Neural progenitor cell (in vitro differentiated cells): ENCODE measurements around the gene SLC30A2. TPM values are rescaled to one million over a fixed set of nuclear protein-coding genes. Genes with fewer than 3 reads are reported as not detected.

Source experiments
- DNase-seq: peaks from one replicate; pipeline ENCODE4 v3.0.0-alpha.2; 2016; ENCODE audit warnings: low spot score
- H2AFZ ChIP-seq: fragments of 200-600 bp; sonication (generic); replicated peaks from 2 replicates; pipeline ENCODE4 v1.6.1; 2016; ENCODE audit warnings: antibody characterized with exemption
- H3F3A ChIP-seq: fragments of 200-600 bp; sonication (generic); 2 replicates; pipeline ENCODE4 v1.6.1; 2016; ENCODE audit warnings: antibody characterized with exemption, low read depth
- H3K27ac ChIP-seq: fragments of 200-600 bp; sonication (generic); 2 replicates; pipeline ENCODE4 v1.5.1; 2016; ENCODE audit warnings: mild to moderate bottlenecking
- H3K27me3 ChIP-seq: fragments of 200-600 bp; sonication (generic); 2 replicates; pipeline ENCODE4 v1.6.1; 2016; ENCODE audit warnings: mild to moderate bottlenecking, moderate library complexity
- H3K36me3 ChIP-seq: fragments of 200-600 bp; sonication (generic); 2 replicates; pipeline ENCODE4 v1.5.1; 2016
- H3K4me1 ChIP-seq: fragments of 200-600 bp; sonication (generic); 2 replicates; pipeline ENCODE4 v1.6.1; 2016; ENCODE audit warnings: mixed run types
- H3K4me2 ChIP-seq: fragments of 200-600 bp; sonication (generic); 2 replicates; pipeline ENCODE4 v1.6.1; 2016
- H3K4me3 ChIP-seq: fragments of 200-600 bp; sonication (generic); 2 replicates; pipeline ENCODE4 v1.5.1; 2016
- H3K79me2 ChIP-seq: fragments of 200-600 bp; sonication (generic); 2 replicates; pipeline ENCODE4 v1.6.1; 2016; ENCODE audit warnings: low read depth
- H3K9ac ChIP-seq: fragments of 200-600 bp; sonication (generic); 2 replicates; pipeline ENCODE4 v1.6.1; 2016
- H3K9me3 ChIP-seq: fragments of 200-600 bp; sonication (generic); 2 replicates; pipeline ENCODE4 v1.5.1; 2016; ENCODE audit warnings: low read depth
- H4K20me1 ChIP-seq: fragments of 200-600 bp; sonication (generic); 2 replicates; pipeline ENCODE4 v1.6.1; 2016; ENCODE audit warnings: low read depth
- H3K27ac Mint-ChIP-seq: 3 replicates; pipeline ENCODE4 v1.8.0; 2021; ENCODE audit warnings: mixed read lengths
- H3K27me3 Mint-ChIP-seq: 2 replicates; pipeline ENCODE4 v1.8.0; 2022; ENCODE audit warnings: low read depth, mild to moderate bottlenecking, inconsistent platforms, moderate library complexity, mixed read lengths; ENCODE audit not compliant: insufficient read depth
- H3K36me3 Mint-ChIP-seq: 3 replicates; pipeline ENCODE4 v1.8.0; 2021; ENCODE audit warnings: mixed read lengths
- H3K4me1 Mint-ChIP-seq: 3 replicates; pipeline ENCODE4 v1.8.0; 2021; ENCODE audit warnings: mixed read lengths
- H3K4me3 Mint-ChIP-seq: 3 replicates; pipeline ENCODE4 v1.8.0; 2021; ENCODE audit warnings: mild to moderate bottlenecking, moderate library complexity, mixed read lengths
- H3K9me3 Mint-ChIP-seq: 3 replicates; pipeline ENCODE4 v1.8.0; 2020; ENCODE audit warnings: mixed read lengths
- EZH2 ChIP-seq: fragments of 200-600 bp; sonication (generic); IDR thresholded peaks from 2 replicates; pipeline ENCODE4 v1.6.1; 2017; ENCODE audit warnings: antibody characterized with exemption, mild to moderate bottlenecking, moderate library complexity
- EZH2phosphoT487 ChIP-seq: fragments of 200-600 bp; sonication (generic); IDR thresholded peaks from 2 replicates; pipeline ENCODE4 v1.6.1; 2017; ENCODE audit warnings: antibody characterized with exemption
- total RNA-seq: library from RNA; depleted of rRNA; stranded (reverse); fragments of >200 nt; gene quantifications from 2 replicates; pipeline ENCODE4 v1.2.3, GENCODE V29; 2015; ENCODE audit warnings: low replicate concordance
- TF ChIP-seq, protein P1 (sequence below): fragments of 200-600 bp; sonication (generic); IDR thresholded peaks from 2 replicates; pipeline ENCODE4 v1.5.1; 2017; ENCODE audit warnings: antibody characterized with exemption, mild to moderate bottlenecking

The SLC30A2 gene
- total RNA-seq, 1 donor from 2014 or later: not detected

DNA sequence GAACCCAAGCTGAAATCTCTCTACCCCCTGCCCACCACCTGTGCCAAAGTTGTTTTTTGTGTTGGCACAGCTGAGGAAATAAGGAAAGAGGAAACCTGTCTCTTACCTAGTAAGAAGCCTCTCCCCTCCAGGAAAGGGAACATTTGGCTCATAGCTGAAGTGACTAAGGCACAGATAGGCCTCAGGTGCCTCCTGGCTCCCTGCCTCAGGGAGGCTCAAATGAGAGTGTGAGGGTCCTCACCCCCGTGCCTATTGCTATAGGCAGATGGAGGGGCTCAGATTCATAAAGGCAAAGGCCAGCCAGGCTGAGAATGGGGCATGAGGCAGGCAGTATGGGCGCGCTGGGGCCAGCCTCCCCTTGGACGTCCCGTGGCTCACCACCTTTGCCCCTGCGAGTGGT, 7.4 kb downstream of the SLC30A2 start:
- Mint-ChIP-seq H3K27me3 (peaks cover 21% of the 10 kb centered on the region), H3K4me3 (no peak overlapping the region), H3K4me1 (peaks cover 16% of the 10 kb centered on the region), H3K9me3 (no peaks in the 10 kb centered on the region), H3K36me3 (no peaks in the 10 kb centered on the region), H3K27ac (no peak overlapping the region)
- TF ChIP-seq EZH2 (no peak), EZH2phosphoT487 (no peak)
- TF ChIP-seq, protein P1, sequence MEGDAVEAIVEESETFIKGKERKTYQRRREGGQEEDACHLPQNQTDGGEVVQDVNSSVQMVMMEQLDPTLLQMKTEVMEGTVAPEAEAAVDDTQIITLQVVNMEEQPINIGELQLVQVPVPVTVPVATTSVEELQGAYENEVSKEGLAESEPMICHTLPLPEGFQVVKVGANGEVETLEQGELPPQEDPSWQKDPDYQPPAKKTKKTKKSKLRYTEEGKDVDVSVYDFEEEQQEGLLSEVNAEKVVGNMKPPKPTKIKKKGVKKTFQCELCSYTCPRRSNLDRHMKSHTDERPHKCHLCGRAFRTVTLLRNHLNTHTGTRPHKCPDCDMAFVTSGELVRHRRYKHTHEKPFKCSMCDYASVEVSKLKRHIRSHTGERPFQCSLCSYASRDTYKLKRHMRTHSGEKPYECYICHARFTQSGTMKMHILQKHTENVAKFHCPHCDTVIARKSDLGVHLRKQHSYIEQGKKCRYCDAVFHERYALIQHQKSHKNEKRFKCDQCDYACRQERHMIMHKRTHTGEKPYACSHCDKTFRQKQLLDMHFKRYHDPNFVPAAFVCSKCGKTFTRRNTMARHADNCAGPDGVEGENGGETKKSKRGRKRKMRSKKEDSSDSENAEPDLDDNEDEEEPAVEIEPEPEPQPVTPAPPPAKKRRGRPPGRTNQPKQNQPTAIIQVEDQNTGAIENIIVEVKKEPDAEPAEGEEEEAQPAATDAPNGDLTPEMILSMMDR: no peak
- Histone ChIP-seq H3F3A (no peaks in the 10 kb centered on the region), H3K4me3 (no peak overlapping the region), H4K20me1 (no peaks in the 10 kb centered on the region), H3K4me2 (no peak overlapping the region), H3K36me3 (no peaks in the 10 kb centered on the region), H3K9me3 (no peaks in the 10 kb centered on the region), H3K4me1 (peaks cover 5% of the 10 kb centered on the region), H3K27me3 (peaks cover 84% of the 10 kb centered on the region), H2AFZ (no peak overlapping the region), H3K27ac (no peak overlapping the region), H3K79me2 (no peaks in the 10 kb centered on the region), H3K9ac (no peak overlapping the region)
- DNase-seq: no peak

- H3K9me3 ChIP-seq: no peaks in the 10 kb centered on the region
- peaks cover 21% of the 10 kb centered on the region for H3K27me3 Mint-ChIP-seq
- H3K4me2 ChIP-seq: no peak overlapping the region
- H3K79me2 ChIP-seq: no peaks in the 10 kb centered on the region
- no peaks in the 10 kb centered on the region for H3K36me3 Mint-ChIP-seq
- H3K9me3 Mint-ChIP-seq: no peaks in the 10 kb centered on the region
- H3F3A ChIP-seq: no peaks in the 10 kb centered on the region
- H3K4me1 ChIP-seq: peaks cover 5% of the 10 kb centered on the region
- peak overlapping the region; percentile 63 for H3K27ac Mint-ChIP-seq
- H3K36me3 ChIP-seq: no peaks in the 10 kb centered on the region
- no peak overlapping the region for H3K9ac ChIP-seq
- no peak overlapping the region for H3K4me3 ChIP-seq
- DNase-seq: no peak
- H2AFZ ChIP-seq: no peak overlapping the region
- H3K27ac ChIP-seq: no peak overlapping the region
- H3K4me1 Mint-ChIP-seq: peaks cover 16% of the 10 kb centered on the region
- no peaks in the 10 kb centered on the region for H4K20me1 ChIP-seq
- TF ChIP-seq EZH2 (no peak), EZH2phosphoT487 (no peak)
- TF ChIP-seq, protein P1: no peak
- H3K4me3 Mint-ChIP-seq: no peak overlapping the region
- peaks cover 84% of the 10 kb centered on the region for H3K27me3 ChIP-seq
Measured at GRCh38 chr1:26037904-26038303, 8.0 kb downstream of the SLC30A2 start.

DNA sequence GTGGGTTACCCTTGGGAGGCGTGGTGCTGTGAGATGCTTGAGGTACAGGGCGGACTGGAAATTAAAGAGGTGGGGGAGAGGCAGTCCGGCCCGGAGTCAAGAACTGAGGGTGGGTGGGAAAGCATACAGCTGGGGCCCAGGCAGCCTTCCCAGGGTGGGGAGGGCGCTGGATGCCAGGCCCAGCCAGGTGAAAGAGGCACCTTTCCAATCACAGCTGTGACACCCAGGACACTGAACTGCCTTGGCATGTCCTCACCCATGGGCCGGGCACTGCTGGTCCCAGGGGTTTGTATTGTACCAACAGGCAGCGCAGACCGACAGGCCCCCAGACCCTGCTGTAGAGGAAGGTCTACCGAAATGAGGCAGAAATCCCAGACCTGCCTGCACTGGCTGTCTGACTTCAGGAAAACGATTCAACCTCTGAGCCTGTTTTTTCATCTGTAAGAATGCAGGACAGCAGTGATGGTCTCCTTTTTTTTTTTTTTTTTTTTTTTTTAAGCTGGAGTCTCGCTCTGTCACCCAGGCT, 9.1 kb downstream of the SLC30A2 start:
- H3K9me3 Mint-ChIP-seq: no peaks in the 10 kb centered on the region
- no peaks in the 10 kb centered on the region for H3K79me2 ChIP-seq
- H3F3A ChIP-seq: no peaks in the 10 kb centered on the region
- H3K4me1 ChIP-seq: peaks cover 5% of the 10 kb centered on the region
- no peak overlapping the region for H3K9ac ChIP-seq
- H3K27ac ChIP-seq: no peak overlapping the region
- peak overlapping the region; percentile 91 for H3K4me3 Mint-ChIP-seq
- TF ChIP-seq EZH2 (no peak), EZH2phosphoT487 (no peak)
- TF ChIP-seq, protein P1: no peak
- H4K20me1 ChIP-seq: no peaks in the 10 kb centered on the region
- peaks cover 73% of the 10 kb centered on the region for H3K27me3 ChIP-seq
- no peaks in the 10 kb centered on the region for H3K36me3 Mint-ChIP-seq
- H3K36me3 ChIP-seq: no peaks in the 10 kb centered on the region
- no peak overlapping the region for H3K27ac Mint-ChIP-seq
- DNase-seq: no peak
- peaks cover 16% of the 10 kb centered on the region for H3K4me1 Mint-ChIP-seq
- H3K4me2 ChIP-seq: no peak overlapping the region
- peaks cover 18% of the 10 kb centered on the region for H3K27me3 Mint-ChIP-seq
- H3K4me3 ChIP-seq: no peak overlapping the region
- no peaks in the 10 kb centered on the region for H3K9me3 ChIP-seq
- no peak overlapping the region for H2AFZ ChIP-seq
